Smooth muscle cell (in vitro differentiated cells): Measurements from ENCODE around the gene ASB3. TPM values are rescaled to one million over a fixed set of nuclear protein-coding genes. Genes with fewer than 3 reads are reported as not detected.
"Not testable (repeated sequence)": the region's sequence is repeated elsewhere in the genome, so short reads cannot be mapped to it uniquely, and the experiment has no call there.

Source experiments
- DNase-seq: peaks from one replicate; lab custom pipeline; 2025; ENCODE audit not compliant: unreplicated experiment; lab: John Stamatoyannopoulos, UW
- H2AFZ ChIP-seq: fragments of 200-600 bp; sonication (generic); 2 replicates; pipeline ENCODE4 v1.6.0; 2016; ENCODE audit warnings: antibody characterized with exemption, low read depth, mild to moderate bottlenecking
- H3F3A ChIP-seq: fragments of 200-600 bp; sonication (generic); 2 replicates; pipeline ENCODE4 v1.6.0; 2017; ENCODE audit warnings: antibody characterized with exemption, low read depth
- H3K27ac ChIP-seq: fragments of 200-600 bp; sonication (generic); 2 replicates; pipeline ENCODE4 v1.5.1; 2016; ENCODE audit warnings: low read depth, mild to moderate bottlenecking
- H3K27me3 ChIP-seq: fragments of 200-600 bp; sonication (generic); 2 replicates; pipeline ENCODE4 v1.6.1; 2016; ENCODE audit warnings: low read depth, mild to moderate bottlenecking
- H3K36me3 ChIP-seq: fragments of 200-600 bp; sonication (generic); 2 replicates; pipeline ENCODE4 v1.5.1; 2016; ENCODE audit warnings: low read depth
- H3K4me1 ChIP-seq: fragments of 200-600 bp; sonication (generic); 2 replicates; pipeline ENCODE4 v1.5.1; 2016; ENCODE audit warnings: low read depth
- H3K4me2 ChIP-seq: fragments of 200-600 bp; sonication (generic); 2 replicates; pipeline ENCODE4 v1.6.0; 2016; ENCODE audit warnings: mild to moderate bottlenecking
- H3K4me3 ChIP-seq: fragments of 200-600 bp; sonication (generic); 2 replicates; pipeline ENCODE4 v1.5.1; 2016; ENCODE audit warnings: mild to moderate bottlenecking
- H3K79me2 ChIP-seq: fragments of 200-600 bp; sonication (generic); 2 replicates; pipeline ENCODE4 v1.6.0; 2016; ENCODE audit warnings: low read depth, mild to moderate bottlenecking
- H3K9ac ChIP-seq: fragments of 200-600 bp; sonication (generic); 2 replicates; pipeline ENCODE4 v1.6.0; 2016; ENCODE audit warnings: low read depth
- H3K9me3 ChIP-seq: fragments of 200-600 bp; sonication (generic); replicated peaks from 2 replicates; pipeline ENCODE4 v1.5.1; 2016; ENCODE audit warnings: low read depth
- H4K20me1 ChIP-seq: fragments of 200-600 bp; sonication (generic); 2 replicates; pipeline ENCODE4 v1.6.0; 2016; ENCODE audit warnings: low read depth
- WGBS: methylation state at CpG from one replicate; pipeline ENCODE4 v1.1.7; 2016; ENCODE audit warnings: low lambda C conversion rate; 5-methylcytosine and 5-hydroxymethylcytosine counted together
- polyA plus RNA-seq: library from polyadenylated mRNA; unstranded; fragments of >200 nt; fragmentation: Nextera tagmentation; extraction: Ambion mirVana; gene quantifications from 2 replicates; pipeline ENCODE4 v1.2.1, GENCODE V29; 2016
- total RNA-seq: library from RNA; depleted of rRNA; stranded (reverse); fragments of >200 nt; gene quantifications from 2 replicates; pipeline ENCODE4 v1.2.3, GENCODE V29; 2014
- TF ChIP-seq, protein P1 (sequence below): fragments of 200-600 bp; sonication (generic); IDR thresholded peaks from 2 replicates; pipeline ENCODE4 v1.5.1; 2017; ENCODE audit warnings: borderline replicate concordance, mild to moderate bottlenecking, antibody characterized with exemption; ENCODE audit not compliant: insufficient read depth, poor library complexity, severe bottlenecking

Gene ASB3
- total and polyA plus RNA-seq, 2 experiments from 2014 or later: 19.0 to 24.9 TPM

DNA sequence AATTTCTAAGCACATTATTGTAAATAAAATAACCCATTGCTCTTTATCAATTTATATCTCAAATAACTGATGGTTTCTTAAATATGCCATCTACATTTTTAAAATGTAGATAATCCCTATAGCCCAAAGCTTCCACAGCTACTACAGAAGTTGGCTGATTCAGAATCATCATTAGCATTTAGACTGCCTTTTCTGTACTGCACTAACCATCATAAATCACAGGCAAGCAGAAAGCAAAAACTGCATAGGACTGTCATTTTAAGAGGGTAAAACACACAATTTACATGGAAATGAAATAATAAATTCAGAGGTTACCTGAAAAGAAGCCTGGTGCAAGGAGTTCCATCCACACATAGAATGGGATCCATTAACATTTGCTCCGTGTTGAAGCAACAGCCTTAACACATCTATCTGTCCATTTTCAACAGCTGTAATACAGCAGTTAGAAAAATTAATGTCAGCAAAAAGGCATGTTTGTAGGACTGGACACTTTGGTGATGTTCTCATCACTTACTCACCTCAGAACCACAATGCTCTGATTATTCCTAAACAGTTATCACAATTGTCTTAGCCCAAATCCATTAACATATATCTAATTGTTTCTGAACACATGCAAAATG, 57.5 kb downstream of the ASB3 start:
- TF ChIP-seq, protein P1, sequence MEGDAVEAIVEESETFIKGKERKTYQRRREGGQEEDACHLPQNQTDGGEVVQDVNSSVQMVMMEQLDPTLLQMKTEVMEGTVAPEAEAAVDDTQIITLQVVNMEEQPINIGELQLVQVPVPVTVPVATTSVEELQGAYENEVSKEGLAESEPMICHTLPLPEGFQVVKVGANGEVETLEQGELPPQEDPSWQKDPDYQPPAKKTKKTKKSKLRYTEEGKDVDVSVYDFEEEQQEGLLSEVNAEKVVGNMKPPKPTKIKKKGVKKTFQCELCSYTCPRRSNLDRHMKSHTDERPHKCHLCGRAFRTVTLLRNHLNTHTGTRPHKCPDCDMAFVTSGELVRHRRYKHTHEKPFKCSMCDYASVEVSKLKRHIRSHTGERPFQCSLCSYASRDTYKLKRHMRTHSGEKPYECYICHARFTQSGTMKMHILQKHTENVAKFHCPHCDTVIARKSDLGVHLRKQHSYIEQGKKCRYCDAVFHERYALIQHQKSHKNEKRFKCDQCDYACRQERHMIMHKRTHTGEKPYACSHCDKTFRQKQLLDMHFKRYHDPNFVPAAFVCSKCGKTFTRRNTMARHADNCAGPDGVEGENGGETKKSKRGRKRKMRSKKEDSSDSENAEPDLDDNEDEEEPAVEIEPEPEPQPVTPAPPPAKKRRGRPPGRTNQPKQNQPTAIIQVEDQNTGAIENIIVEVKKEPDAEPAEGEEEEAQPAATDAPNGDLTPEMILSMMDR: no peak
- Histone ChIP-seq H2AFZ (no peak overlapping the region), H4K20me1 (no peaks in the 10 kb centered on the region), H3K4me2 (no peak overlapping the region), H3K36me3 (no peaks in the 10 kb centered on the region), H3K9me3 (no peaks in the 10 kb centered on the region), H3K4me3 (no peak overlapping the region), H3K9ac (no peak overlapping the region), H3K27ac (no peak overlapping the region), H3K4me1 (no peaks in the 10 kb centered on the region), H3K27me3 (no peaks in the 10 kb centered on the region), H3F3A (no peaks in the 10 kb centered on the region), H3K79me2 (no peaks in the 10 kb centered on the region)
- 93% methylated on average over 1 of the region's 1 CpG for WGBS
- DNase-seq: no peak

DNA sequence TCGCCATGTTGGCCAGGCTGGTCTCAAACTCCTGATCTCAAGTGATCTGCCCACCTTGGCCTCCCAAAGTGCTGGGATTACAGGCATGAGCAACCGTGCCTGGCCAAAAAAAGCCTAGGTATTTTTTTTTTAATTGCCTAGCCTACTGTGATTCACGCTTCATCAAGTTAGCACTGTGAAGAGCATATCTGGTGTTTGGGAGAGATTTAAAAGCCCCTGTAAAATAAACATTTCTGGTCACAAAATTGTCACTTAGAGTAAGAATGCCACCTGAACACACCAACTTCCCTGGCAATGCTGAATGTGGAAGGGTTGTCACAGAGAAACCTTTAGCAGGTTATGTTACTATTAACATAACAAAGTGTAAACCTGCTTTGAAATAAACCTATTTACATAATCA, 58.8 kb downstream of the ASB3 start:
- Histone ChIP-seq H3K9ac (no peak overlapping the region), H3K4me2 (no peak overlapping the region), H3K4me3 (no peak overlapping the region), H3K79me2 (peaks cover 7% of the 10 kb centered on the region), H3K27ac (no peak overlapping the region), H3F3A (no peaks in the 10 kb centered on the region), H4K20me1 (peaks cover 3% of the 10 kb centered on the region), H3K9me3 (no peaks in the 10 kb centered on the region), H3K4me1 (no peaks in the 10 kb centered on the region), H3K27me3 (no peaks in the 10 kb centered on the region), H3K36me3 (no peaks in the 10 kb centered on the region), H2AFZ (no peak overlapping the region)
- TF ChIP-seq, protein P1: no peak
- no peak for DNase-seq
- 94% methylated on average over 3 of the region's 3 CpGs for WGBS

DNA sequence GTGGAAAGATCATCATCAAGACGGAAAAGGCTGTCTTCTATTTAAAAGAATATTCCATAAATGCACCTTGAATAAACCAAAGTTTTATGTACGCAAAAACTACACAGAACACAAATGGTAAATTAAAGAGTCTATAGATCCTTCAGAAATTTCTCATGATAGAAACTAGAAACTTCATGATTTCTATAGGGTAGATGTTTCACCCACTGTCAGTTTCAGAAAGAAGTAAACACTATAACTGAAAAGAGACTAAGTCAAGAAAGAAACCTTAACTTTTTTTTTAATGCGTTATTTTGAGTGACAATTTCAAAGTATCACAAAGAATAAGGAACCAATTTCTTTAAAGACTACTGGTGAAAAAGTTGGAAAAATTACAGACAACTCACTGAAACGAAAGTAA, 61.1 kb downstream of the ASB3 start:
- WGBS: 98% methylated on average over 4 of the region's 4 CpGs
- Histone ChIP-seq H3K9ac (no peak overlapping the region), H3K4me3 (no peak overlapping the region), H3K27ac (no peak overlapping the region), H3K36me3 (no peaks in the 10 kb centered on the region), H3F3A (no peaks in the 10 kb centered on the region), H3K4me1 (no peaks in the 10 kb centered on the region), H3K9me3 (no peaks in the 10 kb centered on the region), H3K27me3 (no peaks in the 10 kb centered on the region), H3K4me2 (no peak overlapping the region), H4K20me1 (peaks cover 8% of the 10 kb centered on the region), H3K79me2 (peaks cover 20% of the 10 kb centered on the region), H2AFZ (no peak overlapping the region)
- DNase-seq: no peak
- TF ChIP-seq, protein P1: no peak

DNA sequence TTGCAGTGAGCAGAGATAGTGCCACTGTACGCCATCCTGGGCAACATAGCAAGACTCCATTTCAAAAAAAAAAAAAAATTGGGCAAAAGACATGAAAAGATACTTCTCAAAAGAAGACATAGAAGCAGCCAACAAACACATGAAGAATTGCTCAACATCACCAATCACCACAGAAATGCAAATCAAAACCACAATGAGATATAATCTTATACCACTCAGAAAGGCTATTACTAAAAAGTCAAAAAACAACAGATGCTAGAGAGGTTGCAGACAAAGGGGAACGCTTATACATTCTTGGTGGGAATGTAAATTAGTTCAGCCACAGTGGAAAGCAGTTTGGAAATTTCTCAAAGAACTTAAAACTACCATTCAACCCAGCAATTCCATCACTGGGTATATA, 62.2 kb downstream of the ASB3 start:
- DNase-seq: no peak
- no peak overlapping the region for H3K27ac ChIP-seq
- whole genome bisulfite sequencing: 90% methylated on average over 2 of the region's 2 CpGs

DNA sequence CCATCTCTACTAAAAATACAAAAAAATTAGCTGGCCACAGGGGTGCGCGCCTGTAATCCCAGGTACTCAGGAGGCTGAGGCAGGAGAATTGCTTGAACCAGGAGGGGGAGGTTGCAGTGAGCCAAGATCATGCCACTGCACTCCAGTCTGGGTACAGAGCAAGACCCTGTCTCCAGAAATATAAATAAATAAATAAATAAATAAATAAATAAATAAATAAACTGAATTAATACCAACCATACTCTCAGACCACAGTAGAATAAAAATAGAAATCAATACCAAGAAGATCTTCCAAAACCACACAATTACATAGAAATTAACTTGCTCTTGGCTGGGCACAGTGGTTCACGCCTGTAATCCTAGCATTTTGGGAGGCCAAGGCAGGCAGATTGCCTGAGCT, 65.8 kb downstream of the ASB3 start:
- 96% methylated on average over 3 of the region's 3 CpGs for WGBS

More for the DNA sequence above, 62.2 kb downstream of the ASB3 start:
- Histone ChIP-seq H3K79me2 (peaks cover 29% of the 10 kb centered on the region), H3K4me1 (no peaks in the 10 kb centered on the region), H3K4me2 (no peak overlapping the region), H3K36me3 (no peaks in the 10 kb centered on the region), H3F3A (no peaks in the 10 kb centered on the region), H3K27me3 (no peaks in the 10 kb centered on the region), H3K4me3 (no peak overlapping the region), H3K9ac (no peak overlapping the region), H4K20me1 (peaks cover 8% of the 10 kb centered on the region), H3K9me3 (no peaks in the 10 kb centered on the region), H2AFZ (no peak overlapping the region)
- TF ChIP-seq, protein P1: no peak

More for the DNA sequence above, 65.8 kb downstream of the ASB3 start:
- H2AFZ ChIP-seq, H3K9ac ChIP-seq, H3K4me1 ChIP-seq, H3K27ac ChIP-seq, H3K4me3 ChIP-seq, H3K27me3 ChIP-seq, H3K9me3 ChIP-seq, H3F3A ChIP-seq, H3K4me2 ChIP-seq, DNase-seq, H3K36me3 ChIP-seq: not testable (repeated sequence)
- Histone ChIP-seq H4K20me1 (peaks cover 14% of the 10 kb centered on the region), H3K79me2 (peaks cover 30% of the 10 kb centered on the region)
